Memory B cell (primary cell): ENCODE measurements around the gene VSX2.

ENCODE experiments used
- ATAC-seq: fragments of 150-1000 bp; cut with Tn5 transposase; 2 replicates; pipeline ENCODE4 v1.10.0; 2021; ENCODE audit warnings: low read depth, mild to moderate bottlenecking, moderate library complexity
- DNase-seq, 2 donors: peaks; one replicate each; pipeline ENCODE4 v3.0.0; 2022; ENCODE audit warnings: low spot score in 2 of 2
- H3K27ac Mint-ChIP-seq: one replicate; pipeline ENCODE4 v1.8.0; 2022; ENCODE audit warnings: mild to moderate bottlenecking, moderate library complexity, mixed read lengths
- H3K27me3 Mint-ChIP-seq: one replicate; pipeline ENCODE4 v1.8.0; 2022; ENCODE audit warnings: mixed read lengths
- H3K36me3 Mint-ChIP-seq: one replicate; pipeline ENCODE4 v1.8.0; 2022; ENCODE audit warnings: mild to moderate bottlenecking, mixed read lengths
- H3K4me1 Mint-ChIP-seq: one replicate; pipeline ENCODE4 v1.8.0; 2022; ENCODE audit warnings: mixed read lengths
- H3K4me3 Mint-ChIP-seq: one replicate; pipeline ENCODE4 v1.8.0; 2022; ENCODE audit warnings: mild to moderate bottlenecking, moderate library complexity, mixed read lengths
- H3K9me3 Mint-ChIP-seq: one replicate; pipeline ENCODE4 v1.8.0; 2022; ENCODE audit warnings: mixed read lengths

The VSX2 gene

GRCh38 chr14:74213907-74214803, 25.1 kb upstream of the VSX2 start:
- H3K36me3 Mint-ChIP-seq: no peaks in the 10 kb centered on the region
- DNase-seq (no peak), ATAC-seq (no peak)
- H3K9me3 Mint-ChIP-seq: no peaks in the 10 kb centered on the region
- no peak overlapping the region for H3K4me3 Mint-ChIP-seq
- H3K27ac Mint-ChIP-seq: no peak overlapping the region
- no peaks in the 10 kb centered on the region for H3K4me1 Mint-ChIP-seq
- peaks cover 4% of the 10 kb centered on the region for H3K27me3 Mint-ChIP-seq

DNA sequence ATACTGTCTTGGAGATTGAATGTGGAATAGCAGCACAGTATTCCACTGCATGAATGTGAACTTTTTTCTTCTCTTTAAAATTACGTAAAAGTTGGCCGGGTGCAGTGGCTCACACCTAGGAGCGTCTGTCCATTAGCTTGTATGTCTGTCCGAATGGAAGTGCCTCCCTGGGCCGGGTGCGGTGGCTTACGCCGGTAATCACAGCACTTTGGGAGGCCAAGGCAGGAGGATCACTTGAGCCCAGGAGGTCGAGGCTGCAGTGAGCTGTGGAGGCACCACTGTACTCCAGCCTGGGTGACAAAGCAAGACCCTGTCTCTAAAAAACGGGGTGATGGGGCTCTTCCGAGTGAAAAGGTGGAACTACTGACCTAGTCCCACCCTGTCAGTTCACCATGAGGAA, 22.6 kb upstream of the VSX2 start:
- Mint-ChIP-seq H3K27ac (no peak overlapping the region), H3K4me1 (no peaks in the 10 kb centered on the region), H3K36me3 (no peaks in the 10 kb centered on the region), H3K27me3 (peaks cover 5% of the 10 kb centered on the region), H3K9me3 (no peaks in the 10 kb centered on the region), H3K4me3 (no peak overlapping the region)
- DNase-seq: no peak
- ATAC-seq: no peak

DNA sequence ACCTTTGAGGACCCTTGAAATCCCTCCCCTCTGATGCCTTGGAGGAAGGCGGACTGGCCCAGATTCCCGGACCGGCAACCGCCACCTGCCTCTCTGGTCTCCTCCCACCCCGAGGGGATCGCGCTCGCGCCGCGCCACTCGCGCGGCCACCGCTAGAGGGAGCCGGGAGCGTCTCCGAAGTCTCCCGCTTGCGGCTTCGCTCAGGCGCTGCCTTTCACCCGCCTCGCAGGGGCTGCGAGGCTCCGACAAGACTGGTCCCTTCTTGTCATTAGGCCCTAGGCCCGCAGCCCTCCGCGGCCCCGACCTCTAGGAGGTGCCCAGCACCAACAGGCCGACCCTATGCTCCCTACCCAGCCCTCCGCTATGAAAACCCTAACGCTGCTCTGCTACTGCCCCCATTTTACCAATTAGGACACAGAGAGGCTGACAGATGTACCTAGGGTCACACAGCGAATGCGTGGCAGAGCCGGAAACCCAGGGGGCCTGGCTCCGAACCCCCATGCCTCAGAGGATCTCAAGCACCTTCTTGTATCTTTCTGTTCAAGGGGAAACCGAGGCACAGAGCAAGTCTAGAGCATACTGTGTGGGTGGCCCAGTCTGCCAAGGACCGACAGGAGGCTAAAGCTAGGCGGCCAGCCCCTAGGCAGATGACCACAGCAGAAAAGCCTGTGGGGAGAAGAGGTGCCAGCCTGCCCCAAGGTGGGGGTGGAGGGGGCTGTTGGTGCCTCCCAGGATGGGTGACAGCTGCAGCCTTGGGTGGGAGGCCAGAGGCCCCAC, 21.4 kb upstream of the VSX2 start:
- Mint-ChIP-seq H3K27me3 (peaks cover 5% of the 10 kb centered on the region), H3K4me3 (peak overlapping the region; percentile 21), H3K27ac (no peak overlapping the region), H3K4me1 (no peaks in the 10 kb centered on the region), H3K36me3 (no peaks in the 10 kb centered on the region), H3K9me3 (no peaks in the 10 kb centered on the region)
- peak; percentile 98 for ATAC-seq
- DNase-seq: peak; percentile 71 to 79

GRCh38 chr14:74218462-74218861, 20.8 kb upstream of the VSX2 start:
- Mint-ChIP-seq H3K36me3 (no peaks in the 10 kb centered on the region), H3K4me3 (no peak overlapping the region), H3K27me3 (peaks cover 5% of the 10 kb centered on the region), H3K9me3 (no peaks in the 10 kb centered on the region), H3K27ac (no peak overlapping the region), H3K4me1 (no peaks in the 10 kb centered on the region)
- DNase-seq (no peak), ATAC-seq (no peak)

DNA sequence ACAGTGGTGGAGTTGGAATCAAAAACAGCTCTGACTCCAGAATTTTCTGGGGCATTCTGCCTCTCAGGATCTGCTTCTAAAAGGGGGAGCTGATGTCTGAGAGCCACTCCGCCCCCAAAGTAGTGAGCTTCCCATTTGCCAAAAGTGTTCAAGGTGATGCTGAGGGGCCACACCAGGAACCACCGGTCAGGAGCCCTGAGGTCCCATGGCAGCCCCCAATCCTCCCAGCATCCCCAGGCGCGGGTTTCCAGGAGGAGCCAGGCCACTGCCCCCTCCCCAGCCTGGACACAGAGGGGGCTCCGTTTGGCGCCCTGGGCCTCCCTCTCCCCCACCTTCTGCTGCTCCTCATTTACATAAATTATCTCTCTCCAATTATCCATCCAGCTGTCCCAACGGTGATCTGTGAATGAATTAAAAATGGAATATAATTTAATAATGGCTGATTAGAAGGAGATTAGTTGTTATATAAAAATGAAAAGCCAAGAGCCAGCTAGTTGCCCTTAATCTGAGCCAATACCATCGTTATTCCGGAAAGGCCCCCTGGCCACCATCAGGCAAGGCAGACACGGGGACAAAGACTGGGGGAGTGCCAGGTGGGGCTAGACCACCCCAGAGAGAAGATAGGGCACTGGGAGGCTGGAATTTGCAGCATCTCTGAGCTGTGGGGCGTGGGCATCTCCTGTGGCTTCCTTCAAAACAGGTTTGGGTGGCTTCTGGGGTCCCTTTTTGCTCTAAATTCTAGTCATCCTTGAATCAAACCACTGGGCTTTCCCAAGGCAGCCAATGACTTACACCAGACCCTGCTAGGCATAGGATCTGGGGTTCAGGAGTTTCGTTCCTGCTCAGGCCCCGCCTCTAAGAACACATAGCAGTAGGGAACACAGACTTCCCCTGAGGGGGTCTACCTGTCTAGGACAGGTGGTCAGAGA, 19.7 kb upstream of the VSX2 start:
- peaks cover 8% of the 10 kb centered on the region for H3K27me3 Mint-ChIP-seq
- no peaks in the 10 kb centered on the region for H3K9me3 Mint-ChIP-seq
- ATAC-seq: no peak

DNA sequence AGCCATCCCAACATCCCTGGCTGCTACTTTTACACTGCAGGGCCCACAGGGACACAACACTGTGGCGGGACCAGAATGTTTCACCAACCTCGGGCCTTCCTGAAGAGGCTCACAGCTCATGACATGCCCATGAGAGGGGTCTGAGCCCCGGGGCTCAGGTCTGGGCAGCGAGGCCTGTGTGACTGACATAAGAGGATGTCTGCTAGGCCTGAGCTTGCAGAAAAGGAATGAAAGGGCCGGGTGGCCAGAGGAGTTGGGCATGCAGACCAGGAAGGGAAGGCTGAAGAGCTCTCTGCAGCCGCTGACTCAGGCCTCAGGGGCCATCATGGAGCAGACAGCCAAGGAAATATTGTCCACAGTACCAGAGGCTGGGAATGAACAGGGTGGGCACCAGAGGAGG, 18.3 kb upstream of the VSX2 start:
- H3K27ac Mint-ChIP-seq: no peak overlapping the region
- no peaks in the 10 kb centered on the region for H3K36me3 Mint-ChIP-seq
- DNase-seq (no peak), ATAC-seq (no peak)
- no peaks in the 10 kb centered on the region for H3K9me3 Mint-ChIP-seq
- peaks cover 8% of the 10 kb centered on the region for H3K27me3 Mint-ChIP-seq
- no peak overlapping the region for H3K4me3 Mint-ChIP-seq
- no peaks in the 10 kb centered on the region for H3K4me1 Mint-ChIP-seq

More for the DNA sequence above, 19.7 kb upstream of the VSX2 start:
- Mint-ChIP-seq H3K4me1 (no peaks in the 10 kb centered on the region), H3K36me3 (no peaks in the 10 kb centered on the region), H3K4me3 (no peak overlapping the region), H3K27ac (no peak overlapping the region)
- no peak for DNase-seq

GRCh38 chr14:74221741-74222140, 17.5 kb upstream of the VSX2 start:
- H3K4me3 Mint-ChIP-seq: no peak overlapping the region
- H3K36me3 Mint-ChIP-seq: no peaks in the 10 kb centered on the region
- H3K27ac Mint-ChIP-seq: no peak overlapping the region
- DNase-seq (no peak), ATAC-seq (no peak)
- no peaks in the 10 kb centered on the region for H3K4me1 Mint-ChIP-seq
- peaks cover 11% of the 10 kb centered on the region for H3K27me3 Mint-ChIP-seq
- no peaks in the 10 kb centered on the region for H3K9me3 Mint-ChIP-seq

DNA sequence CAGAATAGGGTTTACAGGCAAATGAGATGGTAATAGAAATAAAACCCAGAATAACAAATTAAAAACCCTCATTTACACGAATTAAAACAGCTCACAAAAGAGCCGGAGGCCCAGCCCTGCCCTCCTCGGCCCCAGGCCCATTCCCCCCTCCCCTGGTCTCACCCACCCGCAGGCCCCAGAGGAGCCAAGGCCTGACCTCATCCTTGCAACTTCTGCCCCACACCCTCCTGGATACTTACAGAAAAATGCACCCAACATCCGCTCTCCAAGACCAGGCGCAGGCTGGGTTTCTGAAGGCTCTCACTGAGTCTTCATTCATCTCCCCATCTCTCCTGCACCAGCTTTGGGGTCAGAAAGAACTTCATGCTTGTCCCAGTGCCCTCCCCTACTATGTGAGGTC, 16.2 kb upstream of the VSX2 start:
- DNase-seq: no peak
- Mint-ChIP-seq H3K27me3 (peaks cover 10% of the 10 kb centered on the region), H3K36me3 (no peaks in the 10 kb centered on the region), H3K9me3 (no peaks in the 10 kb centered on the region), H3K4me3 (no peak overlapping the region), H3K27ac (no peak overlapping the region), H3K4me1 (no peaks in the 10 kb centered on the region)
- ATAC-seq: no peak

DNA sequence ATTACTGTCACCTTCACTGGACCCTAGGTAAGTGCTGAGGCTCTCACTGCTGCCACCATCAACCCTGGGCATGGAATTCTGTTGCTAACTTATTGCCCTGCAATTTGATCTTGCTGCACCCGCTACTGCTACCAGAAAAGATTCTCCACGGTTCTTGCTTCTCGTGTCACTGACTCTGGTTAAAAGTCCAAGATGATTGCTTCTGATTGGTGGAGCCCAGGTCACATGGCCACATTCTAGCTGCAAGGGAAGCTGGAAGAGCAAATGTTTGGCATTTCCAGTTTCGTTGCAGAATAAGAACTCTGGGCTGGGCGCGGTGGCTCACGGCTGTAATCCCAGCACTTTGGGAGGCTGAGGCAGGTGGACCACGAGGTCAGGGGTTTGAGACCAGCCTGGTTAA, 7.5 kb upstream of the VSX2 start:
- no peaks in the 10 kb centered on the region for H3K4me1 Mint-ChIP-seq
- H3K36me3 Mint-ChIP-seq: no peaks in the 10 kb centered on the region
- peaks cover 3% of the 10 kb centered on the region for H3K9me3 Mint-ChIP-seq
- peaks cover 19% of the 10 kb centered on the region for H3K27me3 Mint-ChIP-seq
- H3K4me3 Mint-ChIP-seq: no peak overlapping the region
- DNase-seq: no peak
- no peak overlapping the region for H3K27ac Mint-ChIP-seq
- no peak for ATAC-seq

DNA sequence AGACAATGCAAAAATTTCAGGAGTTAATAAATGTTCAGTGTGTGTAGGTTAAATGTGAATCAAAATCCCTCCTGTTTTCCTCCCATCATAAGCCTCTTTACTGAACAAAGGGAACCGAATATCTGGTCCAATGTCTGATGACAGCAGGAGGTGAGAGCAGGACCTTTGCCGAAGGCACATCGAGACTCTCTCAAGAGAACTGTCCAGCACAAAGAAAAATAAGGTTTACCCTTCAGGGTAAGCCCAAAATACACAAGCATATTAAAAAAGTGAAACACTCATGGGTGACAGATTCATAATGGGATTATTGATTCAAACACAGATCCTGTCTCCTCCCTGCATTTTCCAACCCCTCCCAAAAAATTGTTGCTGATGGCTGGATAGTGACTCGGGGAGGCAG, 4.2 kb upstream of the VSX2 start:
- peaks cover 3% of the 10 kb centered on the region for H3K9me3 Mint-ChIP-seq
- H3K4me3 Mint-ChIP-seq: no peak overlapping the region
- H3K27ac Mint-ChIP-seq: no peak overlapping the region
- ATAC-seq: no peak
- DNase-seq: no peak
- no peaks in the 10 kb centered on the region for H3K4me1 Mint-ChIP-seq
- H3K27me3 Mint-ChIP-seq: peaks cover 27% of the 10 kb centered on the region
- no peaks in the 10 kb centered on the region for H3K36me3 Mint-ChIP-seq

DNA sequence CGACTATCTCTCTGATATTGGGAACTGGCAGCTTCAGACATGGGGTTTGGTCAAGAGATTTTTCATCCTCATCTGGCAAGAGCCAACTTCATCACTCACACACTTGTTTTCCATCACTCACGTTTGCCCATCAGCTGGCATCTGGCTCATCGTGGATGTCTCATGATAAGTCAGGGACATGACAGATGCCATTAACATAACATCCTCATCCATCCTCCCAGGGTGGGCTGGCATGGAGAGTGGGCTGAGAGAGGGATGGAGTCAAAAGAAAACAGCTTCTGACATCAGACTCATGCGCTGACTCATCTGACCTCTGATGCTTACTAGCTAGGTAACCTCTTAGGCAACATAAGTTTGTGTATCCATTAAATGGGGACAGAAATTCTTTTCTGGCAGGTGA, 1.8 kb upstream of the VSX2 start:
- no peak for ATAC-seq
- no peak for DNase-seq
- peaks cover 7% of the 10 kb centered on the region for H3K4me1 Mint-ChIP-seq
- H3K9me3 Mint-ChIP-seq: peaks cover under 1% of the 10 kb centered on the region
- H3K27me3 Mint-ChIP-seq: peaks cover 29% of the 10 kb centered on the region
- no peak overlapping the region for H3K4me3 Mint-ChIP-seq
- H3K36me3 Mint-ChIP-seq: no peaks in the 10 kb centered on the region
- no peak overlapping the region for H3K27ac Mint-ChIP-seq

DNA sequence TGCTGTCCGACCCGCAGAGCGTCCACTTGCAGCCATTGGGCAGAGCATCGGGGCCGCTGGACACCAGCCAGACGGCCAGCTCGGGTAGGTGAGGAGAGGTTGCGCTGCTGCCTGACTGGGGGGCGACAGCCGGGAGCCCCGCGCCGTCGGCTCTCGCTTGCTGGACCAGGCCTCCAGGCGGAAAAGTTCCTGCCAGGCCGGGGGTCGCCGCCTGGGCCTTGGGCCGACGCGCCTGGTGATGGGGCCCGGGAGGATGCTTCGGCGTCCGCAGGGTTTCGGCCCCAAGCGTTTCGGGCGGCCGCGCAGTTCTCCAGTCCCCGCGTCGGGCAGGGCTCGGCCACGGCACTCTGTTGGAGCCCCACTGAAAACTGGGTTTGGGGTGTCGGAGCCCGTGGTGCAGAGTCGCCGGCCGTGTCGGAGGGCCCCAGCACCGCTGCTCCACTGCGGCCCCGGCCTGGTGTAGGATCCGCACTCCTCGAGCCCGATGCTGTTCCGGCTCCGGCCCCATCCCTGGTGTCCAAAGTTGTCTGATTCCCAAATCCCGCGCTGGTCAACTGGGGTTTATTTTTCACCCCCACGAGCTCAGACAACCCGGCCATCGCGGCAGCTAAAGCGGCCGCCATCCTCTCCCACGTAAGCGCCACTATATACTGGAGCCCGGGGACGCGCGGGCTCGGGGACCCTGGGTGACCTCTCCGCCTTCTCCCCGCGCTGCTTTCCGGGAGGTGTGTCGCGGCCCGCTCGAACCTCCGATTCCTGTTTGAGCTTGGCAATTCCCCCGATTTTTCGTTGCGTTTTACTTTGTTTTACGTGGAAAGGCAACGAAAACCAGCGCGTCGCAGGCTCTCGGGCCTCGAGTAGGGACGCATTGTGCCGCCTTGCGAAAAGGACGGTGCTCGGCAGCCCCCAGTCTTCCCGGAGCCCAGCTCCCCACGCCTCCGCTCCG, 872 bp downstream of the VSX2 start:
- DNase-seq: no peak
- Mint-ChIP-seq H3K27me3 (peaks cover 43% of the 10 kb centered on the region), H3K4me1 (peaks cover 7% of the 10 kb centered on the region), H3K27ac (no peak overlapping the region), H3K36me3 (no peaks in the 10 kb centered on the region), H3K9me3 (no peaks in the 10 kb centered on the region), H3K4me3 (peak overlapping the region; percentile 60)
- ATAC-seq: no peak
